Retinal pigment epithelial cell (primary cell): Measurements from ENCODE around the gene IGF2BP2.

Experiments
- DNase-seq: peaks from one replicate; pipeline ENCODE4 v3.0.0-alpha.2; 2010; ENCODE audit warnings: low read depth
- H3K4me3 ChIP-seq: 2 replicates; pipeline ENCODE4 v1.5.1; 2011; ENCODE audit warnings: mild to moderate bottlenecking, low read length, control low read depth, moderate library complexity
- CTCF ChIP-seq: conservative IDR thresholded peaks from 2 replicates; pipeline ENCODE4 v1.5.1; 2011; ENCODE audit warnings: low read depth, low read length, control low read depth, inconsistent platforms

IGF2BP2 gene

GRCh38 chr3:185733980-185734724 lies 90.7 kb downstream of the IGF2BP2 start:
- peak; percentile 77 for TF ChIP-seq CTCF
- DNase-seq: peak; percentile 62
- no peak overlapping the region for H3K4me3 ChIP-seq

GRCh38 chr3:185732782-185733181 lies 92.1 kb downstream of the IGF2BP2 start:
- H3K4me3 ChIP-seq: no peak overlapping the region
- DNase-seq: no peak

DNA sequence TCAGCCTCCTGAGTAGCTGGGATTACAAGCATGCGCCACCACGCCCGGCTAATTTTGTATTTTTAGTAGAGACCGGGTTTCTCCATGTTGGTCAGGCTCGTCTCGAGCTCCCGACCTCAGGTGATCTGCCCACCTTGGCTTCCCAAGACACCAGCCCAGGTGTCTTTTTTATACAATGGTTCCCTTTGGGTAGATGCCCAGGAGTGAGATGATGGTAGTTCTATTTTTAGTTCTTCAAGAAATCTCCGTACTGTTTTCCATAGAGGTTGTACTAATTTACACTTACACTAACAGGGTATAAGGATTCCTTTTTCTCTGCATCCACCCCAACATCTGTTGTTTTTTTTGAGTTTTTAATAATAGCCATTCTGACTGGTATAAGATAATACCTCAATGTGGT lies 94.3 kb downstream of the IGF2BP2 start:
- H3K4me3 ChIP-seq: no peak overlapping the region
- TF ChIP-seq CTCF: no peak
- no peak for DNase-seq

More at GRCh38 chr3:185732782-185733181, 92.1 kb downstream of the IGF2BP2 start:
- TF ChIP-seq CTCF: no peak

DNA sequence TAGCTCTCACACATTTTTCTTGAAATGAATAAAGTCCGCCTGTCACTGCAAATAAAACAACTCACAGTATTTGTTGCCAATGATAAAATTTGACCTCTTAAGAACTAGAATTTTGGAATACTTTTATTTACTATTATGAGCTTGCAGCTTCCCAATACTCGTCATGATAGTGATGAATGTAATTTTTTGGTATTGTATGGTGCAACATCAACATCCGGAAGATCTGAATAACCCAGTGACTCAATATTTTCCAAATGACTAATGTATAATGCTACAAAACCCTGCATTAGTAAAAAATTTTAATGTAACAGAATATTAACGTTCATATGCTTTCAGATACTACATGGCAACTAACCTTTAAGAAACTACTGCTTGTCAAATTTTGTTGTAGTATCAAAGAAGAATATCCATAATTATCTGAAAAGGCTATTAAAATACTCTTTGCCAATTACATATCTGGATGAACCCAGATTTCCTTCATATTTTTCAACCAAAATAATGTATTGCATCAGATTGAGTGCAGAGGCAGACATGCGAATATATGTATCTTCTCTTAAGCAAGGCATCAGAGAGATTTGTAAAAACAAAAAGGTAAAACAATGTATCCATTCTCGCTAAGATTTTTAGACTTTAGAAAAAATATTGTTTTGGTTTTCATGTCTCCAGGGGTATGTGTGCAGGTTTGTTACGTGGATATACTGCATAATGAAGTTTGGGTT lies 95.3 kb downstream of the IGF2BP2 start:
- no peak for DNase-seq
- no peak for TF ChIP-seq CTCF
- no peak overlapping the region for H3K4me3 ChIP-seq

- DNase-seq: no peak
- no peak overlapping the region for H3K4me3 ChIP-seq
- no peak for TF ChIP-seq CTCF
These were observed 96.1 kb downstream of the IGF2BP2 start for GRCh38 chr3:185728630-185729336.

DNA sequence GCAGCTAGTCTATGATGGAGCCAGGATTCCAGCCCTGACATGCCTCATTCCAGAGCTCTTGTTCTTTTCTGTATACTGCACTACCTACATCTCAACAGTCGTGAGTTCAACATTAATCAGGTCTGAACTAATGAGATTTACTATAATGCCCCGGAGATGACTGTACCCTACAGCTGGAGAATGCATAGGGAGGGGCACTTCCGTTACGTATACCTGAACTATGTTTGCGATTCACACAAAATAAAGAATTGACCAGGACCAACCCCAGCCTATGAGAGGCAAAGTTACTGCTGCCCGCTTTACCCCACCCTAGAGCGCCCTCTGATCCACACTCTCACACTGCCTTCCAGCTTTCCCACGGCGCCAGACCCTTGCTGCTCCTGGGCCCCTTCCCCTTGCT lies 97.0 kb downstream of the IGF2BP2 start:
- no peak overlapping the region for H3K4me3 ChIP-seq
- DNase-seq: no peak
- TF ChIP-seq CTCF: no peak
